Suprapubic skin (tissue), 3 donors: ENCODE data around the gene MICALL2.

ENCODE experiments used
- CTCF ChIP-seq, 2 donors: fragments of 200-600 bp in 1 of 2; fragments of 450-650 bp in 1 of 2; sonication (generic) in 1 of 2; IDR thresholded peaks; one replicate each; pipeline ENCODE4 v1.5.1; 2016 to 2019; ENCODE audit warnings: antibody characterized with exemption in 2 of 2, mild to moderate bottlenecking in 1 of 2, moderate library complexity in 1 of 2
- POLR2A ChIP-seq, 2 donors: fragments of 450-650 bp; IDR thresholded peaks; one replicate each; pipeline ENCODE4 v1.6.1; 2017; ENCODE audit warnings: antibody characterized with exemption in 2 of 2, mild to moderate bottlenecking in 2 of 2, moderate library complexity in 2 of 2

DNA sequence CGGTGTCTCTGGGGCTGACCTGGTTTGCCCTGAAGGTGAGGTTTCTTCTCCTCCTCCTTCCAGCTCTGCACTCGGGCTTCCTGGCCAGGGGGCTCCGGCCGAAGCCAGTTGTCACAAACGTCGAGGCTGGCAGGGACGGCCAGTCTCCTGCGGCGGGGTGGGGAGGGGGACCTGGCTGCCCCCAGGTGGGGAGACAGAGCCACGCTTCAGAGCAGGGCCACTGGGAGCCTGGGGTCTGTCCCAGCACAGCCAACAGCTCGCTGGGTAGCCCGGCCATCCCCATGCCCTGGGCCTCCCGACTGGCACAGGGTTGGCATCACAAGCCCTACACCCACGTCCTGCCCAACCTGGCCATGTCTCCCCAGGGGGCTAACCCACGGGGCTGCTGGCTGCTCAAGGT, 20.4 kb downstream of the MICALL2 start:
- TF ChIP-seq CTCF (IDR thresholded peaks at IDR 0.05) (no peak), POLR2A (IDR thresholded peaks at IDR 0.05) (no peak)
